Ishikawa (cell line): Measurements from ENCODE around the gene TBC1D5.

Experiments
- CEBPB ChIP-seq: IDR thresholded peaks from 2 replicates; pipeline ENCODE4 v1.6.1; 2012
- CREB1 ChIP-seq: IDR thresholded peaks from 2 replicates; pipeline ENCODE4 v1.6.1; 2012; ENCODE audit warnings: low read depth
- EGR1 ChIP-seq: IDR thresholded peaks from 2 replicates; pipeline ENCODE4 v1.6.1; 2012
- EP300 ChIP-seq: IDR thresholded peaks from 2 replicates; pipeline ENCODE4 v1.6.1; 2012; ENCODE audit warnings: borderline replicate concordance
- FOXM1 ChIP-seq: IDR thresholded peaks from 2 replicates; pipeline ENCODE4 v1.6.1; 2012; ENCODE audit warnings: low read depth, borderline replicate concordance
- MAX ChIP-seq: IDR thresholded peaks from 2 replicates; pipeline ENCODE4 v1.6.1; 2012
- NFIC ChIP-seq: IDR thresholded peaks from 2 replicates; pipeline ENCODE4 v1.6.1; 2012
- RAD21 ChIP-seq: IDR thresholded peaks from 2 replicates; pipeline ENCODE4 v1.6.1; 2012; ENCODE audit warnings: low read depth
- REST ChIP-seq: IDR thresholded peaks from 2 replicates; pipeline ENCODE4 v1.6.1; 2012; ENCODE audit warnings: low read depth, mild to moderate bottlenecking
- TAF1 ChIP-seq: IDR thresholded peaks from 2 replicates; pipeline ENCODE4 v1.6.1; 2012; ENCODE audit warnings: low read depth, mild to moderate bottlenecking
- TCF12 ChIP-seq: IDR thresholded peaks from 2 replicates; pipeline ENCODE4 v1.6.1; 2012; ENCODE audit warnings: low read depth
- TEAD4 ChIP-seq: IDR thresholded peaks from 2 replicates; pipeline ENCODE4 v1.6.1; 2012
- YY1 ChIP-seq: IDR thresholded peaks from 2 replicates; pipeline ENCODE4 v1.6.1; 2012; ENCODE audit warnings: low read depth
- ZBTB7A ChIP-seq: IDR thresholded peaks from 2 replicates; pipeline ENCODE4 v1.6.1; 2012; ENCODE audit warnings: low read depth
- TF ChIP-seq, protein P1 (sequence below): IDR thresholded peaks from 2 replicates; pipeline ENCODE4 v1.6.1; 2012

TBC1D5 gene

GRCh38 chr3:17459470-17459993 is 282.9 kb downstream of the TBC1D5 start:
- no peak for TF ChIP-seq CREB1
- TF ChIP-seq NFIC, result no peak
- TF ChIP-seq TCF12, result no peak
- TF ChIP-seq CEBPB, result no peak
- no peak for TF ChIP-seq YY1
- no peak for TF ChIP-seq FOXM1
- no peak for TF ChIP-seq EGR1
- no peak for TF ChIP-seq MAX
- no peak for TF ChIP-seq EP300
- TF ChIP-seq ZBTB7A, result no peak
- no peak for TF ChIP-seq TEAD4
- no peak for TF ChIP-seq REST
- TF ChIP-seq, protein P1, sequence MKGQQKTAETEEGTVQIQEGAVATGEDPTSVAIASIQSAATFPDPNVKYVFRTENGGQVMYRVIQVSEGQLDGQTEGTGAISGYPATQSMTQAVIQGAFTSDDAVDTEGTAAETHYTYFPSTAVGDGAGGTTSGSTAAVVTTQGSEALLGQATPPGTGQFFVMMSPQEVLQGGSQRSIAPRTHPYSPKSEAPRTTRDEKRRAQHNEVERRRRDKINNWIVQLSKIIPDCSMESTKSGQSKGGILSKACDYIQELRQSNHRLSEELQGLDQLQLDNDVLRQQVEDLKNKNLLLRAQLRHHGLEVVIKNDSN, result no peak
- TF ChIP-seq TAF1, result no peak
- TF ChIP-seq RAD21, result no peak

GRCh38 chr3:17456650-17457049 is 285.8 kb downstream of the TBC1D5 start:
- no peak for TF ChIP-seq MAX
- no peak for TF ChIP-seq EGR1
- TF ChIP-seq YY1, result no peak
- TF ChIP-seq REST, result no peak
- no peak for TF ChIP-seq TEAD4
- TF ChIP-seq TCF12, result no peak
- TF ChIP-seq TAF1, result no peak
- TF ChIP-seq CEBPB, result no peak
- TF ChIP-seq CREB1, result no peak
- TF ChIP-seq FOXM1, result no peak
- no peak for TF ChIP-seq RAD21
- no peak for TF ChIP-seq NFIC
- TF ChIP-seq EP300, result no peak
- TF ChIP-seq, protein P1, result no peak
- TF ChIP-seq ZBTB7A, result no peak

DNA sequence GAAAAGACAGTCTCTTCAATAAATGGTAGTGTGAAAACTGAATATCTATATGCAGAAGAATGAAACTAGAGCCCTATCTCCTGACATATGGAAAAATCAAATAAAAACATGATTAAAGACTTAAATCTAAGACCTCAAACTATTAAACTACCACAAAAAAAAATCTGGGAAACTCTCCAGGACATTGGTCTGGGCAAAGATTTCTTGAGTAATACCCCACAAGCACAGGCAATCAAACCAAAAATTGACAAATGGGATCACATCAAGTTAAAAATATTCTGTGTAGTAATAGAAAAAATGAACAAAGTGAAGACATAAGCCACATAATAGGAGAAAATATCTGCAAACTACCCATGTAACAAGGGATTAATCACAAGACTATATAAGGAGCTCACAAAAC is 286.4 kb downstream of the TBC1D5 start:
- TF ChIP-seq REST (no peak), EP300 (no peak), EGR1 (no peak), RAD21 (no peak), TCF12 (no peak)
- TF ChIP-seq, protein P1, result no peak

DNA sequence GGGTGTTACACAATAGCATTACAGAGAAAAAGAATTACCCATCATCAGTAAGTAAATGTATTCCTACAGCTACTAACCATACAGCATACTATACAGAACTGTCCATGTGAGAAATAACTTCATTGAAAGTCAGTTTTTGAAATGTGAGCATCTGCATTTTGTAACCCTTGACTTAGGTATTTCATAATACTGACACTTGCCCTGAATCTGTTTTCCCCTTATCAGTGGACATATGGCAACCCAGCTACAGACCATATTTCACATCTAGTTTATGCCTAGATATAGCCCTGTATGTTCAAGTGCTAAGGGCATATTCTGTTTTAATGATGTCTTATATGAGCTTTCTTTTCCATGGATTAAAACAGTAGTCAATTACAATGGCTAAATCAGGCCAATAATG is 297.6 kb downstream of the TBC1D5 start:
- TF ChIP-seq YY1, result no peak
- TF ChIP-seq RAD21, result no peak
- no peak for TF ChIP-seq ZBTB7A
- TF ChIP-seq MAX, result no peak
- TF ChIP-seq, protein P1, result no peak
- TF ChIP-seq TAF1, result no peak
- TF ChIP-seq REST, result no peak
- TF ChIP-seq FOXM1, result no peak
- TF ChIP-seq EGR1, result no peak
- no peak for TF ChIP-seq TCF12
- TF ChIP-seq EP300, result no peak
- no peak for TF ChIP-seq TEAD4
- TF ChIP-seq CREB1, result no peak
- TF ChIP-seq CEBPB, result no peak
- no peak for TF ChIP-seq NFIC
